Mesenchymal stem cell (in vitro differentiated cells and primary cell): ENCODE data around the gene THOC6.
"Not testable (repeated sequence)": the region's sequence is repeated elsewhere in the genome, so short reads cannot be mapped to it uniquely, and the experiment has no call there.

ENCODE experiments used
- DNase-seq: peaks from one replicate; pipeline ENCODE4 v3.0.0-alpha.2; 2013
- H2AFZ ChIP-seq: one replicate; pipeline ENCODE4 v1.6.1; 2013; ENCODE audit warnings: low read depth, mild to moderate bottlenecking, control low read depth, inconsistent platforms, low read length, moderate library complexity
- H2AK5ac ChIP-seq: 2 replicates; pipeline ENCODE4 v1.6.1; 2013; ENCODE audit warnings: low read length, moderate library complexity, mild to moderate bottlenecking, inconsistent platforms; ENCODE audit not compliant: severe bottlenecking
- H2BK120ac ChIP-seq: one replicate; pipeline ENCODE4 v1.6.1; 2013; ENCODE audit warnings: low read depth, mild to moderate bottlenecking, inconsistent platforms, low read length, moderate library complexity
- H2BK12ac ChIP-seq, 2 experiments: one replicate each; pipeline ENCODE4 v1.6.1; 2013; ENCODE audit warnings: inconsistent platforms in 2 of 2, low read length in 2 of 2, mild to moderate bottlenecking in 2 of 2, moderate library complexity in 2 of 2, control low read depth in 1 of 2
- H2BK15ac ChIP-seq: one replicate; pipeline ENCODE4 v1.6.1; 2013; ENCODE audit warnings: mild to moderate bottlenecking, low read depth, inconsistent platforms; ENCODE audit not compliant: poor library complexity, severe bottlenecking
- H2BK5ac ChIP-seq: 2 replicates; pipeline ENCODE4 v1.6.1; 2013; ENCODE audit warnings: low read depth, mild to moderate bottlenecking, low read length, control low read depth, inconsistent platforms; ENCODE audit not compliant: poor library complexity, severe bottlenecking
- H3K14ac ChIP-seq, 2 experiments: one replicate each; pipeline ENCODE4 v1.6.1; 2013; ENCODE audit warnings: inconsistent platforms in 2 of 2, low read length in 2 of 2, control low read depth in 1 of 2, mild to moderate bottlenecking in 1 of 2, moderate library complexity in 1 of 2
- H3K18ac ChIP-seq, 2 experiments: one replicate each; pipeline ENCODE4 v1.6.1; 2013; ENCODE audit warnings: inconsistent platforms in 2 of 2, low read length in 2 of 2, control low read depth in 1 of 2, low read depth in 1 of 2, mild to moderate bottlenecking in 1 of 2
- H3K23ac ChIP-seq, 2 experiments: one replicate each; pipeline ENCODE4 v1.6.1; 2013; ENCODE audit warnings: inconsistent platforms in 2 of 2, low read length in 2 of 2, mild to moderate bottlenecking in 2 of 2, moderate library complexity in 2 of 2, control low read depth in 1 of 2
- H3K27ac ChIP-seq: 2 replicates; pipeline ENCODE4 v1.5.1; 2013; ENCODE audit warnings: mild to moderate bottlenecking, moderate library complexity, low read length, control low read depth, inconsistent platforms; ENCODE audit not compliant: poor library complexity, severe bottlenecking
- H3K27me3 ChIP-seq, 2 experiments: 2 replicates each; pipeline versions ENCODE4 v1.6.1 to v1.7.0; 2013; ENCODE audit warnings: low read length in 2 of 2, mild to moderate bottlenecking in 2 of 2, moderate library complexity in 2 of 2, control low read depth in 1 of 2, inconsistent platforms in 1 of 2; ENCODE audit not compliant: control insufficient read depth in 1 of 2, insufficient read depth in 1 of 2
- H3K36me3 ChIP-seq, 2 experiments: 2 replicates each; pipeline versions ENCODE4 v1.6.1 to v1.7.0; 2013; ENCODE audit warnings: low read length in 2 of 2, control low read depth in 1 of 2, inconsistent platforms in 1 of 2, low read depth in 1 of 2, mild to moderate bottlenecking in 1 of 2; ENCODE audit not compliant: insufficient read depth in 2 of 2, control insufficient read depth in 1 of 2
- H3K4ac ChIP-seq, 2 experiments: one replicate each; pipeline ENCODE4 v1.6.1; 2013; ENCODE audit warnings: inconsistent platforms in 2 of 2, low read length in 2 of 2, mild to moderate bottlenecking in 2 of 2, moderate library complexity in 2 of 2, control low read depth in 1 of 2, low read depth in 1 of 2
- H3K4me1 ChIP-seq: 2 replicates; pipeline ENCODE4 v1.6.1; 2013; ENCODE audit warnings: low read depth, low read length, control low read depth; ENCODE audit not compliant: control insufficient read depth, insufficient read depth
- H3K4me2 ChIP-seq: 2 replicates; pipeline ENCODE4 v1.6.1; 2013; ENCODE audit warnings: low read length, mild to moderate bottlenecking, inconsistent platforms; ENCODE audit not compliant: poor library complexity, severe bottlenecking
- H3K4me3 ChIP-seq, 2 experiments: 2 replicates each; pipeline versions ENCODE4 v1.5.1 to v1.7.0; 2013; ENCODE audit warnings: low read length in 2 of 2, mild to moderate bottlenecking in 2 of 2, control low read depth in 1 of 2, low read depth in 1 of 2; ENCODE audit not compliant: insufficient read depth in 1 of 2
- H3K79me1 ChIP-seq: replicated peaks from 2 replicates; pipeline ENCODE4 v1.6.1; 2013; ENCODE audit warnings: mild to moderate bottlenecking, control low read depth, low read length, inconsistent platforms; ENCODE audit not compliant: poor library complexity, severe bottlenecking
- H3K9ac ChIP-seq: 2 replicates; pipeline ENCODE4 v1.7.0; 2013; ENCODE audit warnings: mild to moderate bottlenecking, low read length, moderate library complexity
- H3K9me3 ChIP-seq: 2 replicates; pipeline ENCODE4 v1.7.0; 2013; ENCODE audit warnings: mild to moderate bottlenecking, low read length; ENCODE audit not compliant: control insufficient read depth
- H4K8ac ChIP-seq: one replicate; pipeline ENCODE4 v1.6.1; 2013; ENCODE audit warnings: inconsistent platforms, mild to moderate bottlenecking, low read length, moderate library complexity
- H4K91ac ChIP-seq: one replicate; pipeline ENCODE4 v1.6.1; 2013; ENCODE audit warnings: mild to moderate bottlenecking, low read length, inconsistent platforms
- WGBS: methylation state at CpG from one replicate; pipeline ENCODE4 v1.1.7; 2013; ENCODE audit warnings: mixed read lengths; 5-methylcytosine and 5-hydroxymethylcytosine counted together

THOC6 gene

GRCh38 chr16:3072576-3073263, 48.9 kb downstream of the THOC6 start:
- WGBS = no CpG with 5 or more reads among the region's 18 CpGs
- H3K27me3 ChIP-seq = peaks cover 31 to 41% of the 10 kb centered on the region in 2 experiments
- H4K8ac ChIP-seq, H3K4me2 ChIP-seq, H2AFZ ChIP-seq, H2BK12ac ChIP-seq, H2BK120ac ChIP-seq, H3K4me1 ChIP-seq, H3K23ac ChIP-seq, H2BK5ac ChIP-seq, H3K27ac ChIP-seq, H3K9me3 ChIP-seq, H3K4me3 ChIP-seq, H2AK5ac ChIP-seq, H3K14ac ChIP-seq, DNase-seq, H3K79me1 ChIP-seq, H3K9ac ChIP-seq, H3K4ac ChIP-seq, H2BK15ac ChIP-seq, H4K91ac ChIP-seq, H3K18ac ChIP-seq: not testable (repeated sequence)
- H3K36me3 ChIP-seq = peaks cover 0 to 20% of the 10 kb centered on the region in 2 experiments

- no peak overlapping the region for H2AFZ ChIP-seq
- no peak overlapping the region for H3K4me3 ChIP-seq
- no peak overlapping the region for H3K4me2 ChIP-seq
- no peak overlapping the region for H3K27ac ChIP-seq
- no peak overlapping the region for H2BK120ac ChIP-seq
- H3K36me3 ChIP-seq = peaks cover 0 to 12% of the 10 kb centered on the region in 2 experiments
- H3K4ac ChIP-seq = no peak overlapping the region
- peak overlapping the region in 1 of 2 experiments; percentile 2 for H3K14ac ChIP-seq
- H4K8ac ChIP-seq = no peak overlapping the region
- no peak overlapping the region for H3K9ac ChIP-seq
- WGBS = 94% methylated on average over 7 of the region's 7 CpGs
- no peak overlapping the region for H3K23ac ChIP-seq
- H3K18ac ChIP-seq = no peak overlapping the region
- H2AK5ac ChIP-seq = no peak overlapping the region
- H4K91ac ChIP-seq = no peak overlapping the region
- no peak overlapping the region for H2BK15ac ChIP-seq
- DNase-seq = no peak
- H3K9me3 ChIP-seq = no peaks in the 10 kb centered on the region
- H3K79me1 ChIP-seq = no peaks in the 10 kb centered on the region
- peaks cover 32 to 41% of the 10 kb centered on the region in 2 experiments for H3K27me3 ChIP-seq
- H2BK5ac ChIP-seq = no peak overlapping the region
- no peak overlapping the region for H2BK12ac ChIP-seq
- no peaks in the 10 kb centered on the region for H3K4me1 ChIP-seq
Measured at GRCh38 chr16:3073448-3073847, 49.6 kb downstream of the THOC6 start.

GRCh38 chr16:3074860-3075522, 51.2 kb downstream of the THOC6 start:
- no peaks in the 10 kb centered on the region for H3K9me3 ChIP-seq
- no peak overlapping the region for H3K4me3 ChIP-seq
- no peak for DNase-seq
- H3K36me3 ChIP-seq = peaks cover 0 to 1% of the 10 kb centered on the region in 2 experiments
- H4K91ac ChIP-seq = no peak overlapping the region
- H3K79me1 ChIP-seq = no peaks in the 10 kb centered on the region
- H3K18ac ChIP-seq = no peak overlapping the region
- peak overlapping the region in 1 of 2 experiments; percentile 35 for H3K4ac ChIP-seq
- H3K9ac ChIP-seq = no peak overlapping the region
- H3K27me3 ChIP-seq = peaks cover 36 to 55% of the 10 kb centered on the region in 2 experiments
- no peaks in the 10 kb centered on the region for H3K4me1 ChIP-seq
- no peak overlapping the region for H2BK5ac ChIP-seq
- no peak overlapping the region for H3K27ac ChIP-seq
- H3K4me2 ChIP-seq = no peak overlapping the region
- no peak overlapping the region for H4K8ac ChIP-seq
- no peak overlapping the region for H2BK120ac ChIP-seq
- no peak overlapping the region for H3K23ac ChIP-seq
- 70% methylated on average over 9 of the region's 9 CpGs for WGBS
- H2AK5ac ChIP-seq = no peak overlapping the region
- H3K14ac ChIP-seq = no peak overlapping the region
- H2BK12ac ChIP-seq = no peak overlapping the region
- no peak overlapping the region for H2BK15ac ChIP-seq
- H2AFZ ChIP-seq = no peak overlapping the region

- Histone ChIP-seq H4K8ac (no peak overlapping the region), H3K23ac (no peak overlapping the region), H2BK15ac (no peak overlapping the region), H3K9ac (no peak overlapping the region), H3K27ac (no peak overlapping the region), H2AFZ (no peak overlapping the region), H2BK5ac (no peak overlapping the region), H3K14ac (no peak overlapping the region), H4K91ac (no peak overlapping the region), H3K4me2 (no peak overlapping the region), H3K9me3 (no peaks in the 10 kb centered on the region), H3K4ac (no peak overlapping the region), H2BK12ac (no peak overlapping the region), H3K36me3 (no peaks in the 10 kb centered on the region), H3K4me3 (no peak overlapping the region), H3K27me3 (peaks cover 39 to 57% of the 10 kb centered on the region in 2 experiments), H3K79me1 (no peaks in the 10 kb centered on the region), H3K18ac (no peak overlapping the region), H2BK120ac (no peak overlapping the region), H3K4me1 (no peaks in the 10 kb centered on the region), H2AK5ac (no peak overlapping the region)
- DNase-seq = no peak
- 63% methylated on average over 10 of the region's 10 CpGs for WGBS
Measured at GRCh38 chr16:3075523-3075915, 51.7 kb downstream of the THOC6 start.
